Natural killer cell (primary cell): ENCODE data around the gene CPEB4. TPM values are rescaled to one million over a fixed set of nuclear protein-coding genes. Genes with fewer than 3 reads are reported as not detected.

ENCODE experiments used
- ATAC-seq, 3 donors: fragments of 150-1000 bp in 2 of 3; fragments of 200-7000 bp in 1 of 3; cut with Tn5 transposase; 1 replicate in 1 of 3; 2 replicates in 2 of 3; pipeline ENCODE4 v1.10.0; 2021; ENCODE audit warnings: mild to moderate bottlenecking in 2 of 3, moderate library complexity in 2 of 3
- DNase-seq, 2 donors: peaks; one replicate each; pipeline versions ENCODE4 v3.0.0 to v3.0.0-alpha.2; 2013 to 2021; ENCODE audit warnings: mixed read lengths in 1 of 2
- H3K27ac ChIP-seq: one replicate; pipeline ENCODE4 v1.5.1; 2013; ENCODE audit warnings: mild to moderate bottlenecking, low read length
- H3K27me3 ChIP-seq: one replicate; pipeline ENCODE4 v1.6.1; 2013; ENCODE audit warnings: low read length; ENCODE audit not compliant: control insufficient read depth, insufficient read depth
- H3K36me3 ChIP-seq: one replicate; pipeline ENCODE4 v1.6.1; 2013; ENCODE audit warnings: low read length; ENCODE audit not compliant: control insufficient read depth, insufficient read depth
- H3K4me1 ChIP-seq: one replicate; pipeline ENCODE4 v1.6.1; 2013; ENCODE audit warnings: low read length; ENCODE audit not compliant: control insufficient read depth, insufficient read depth
- H3K4me3 ChIP-seq: one replicate; pipeline ENCODE4 v1.5.1; 2013; ENCODE audit warnings: low read length
- H3K9me3 ChIP-seq: one replicate; pipeline ENCODE4 v1.6.1; 2013; ENCODE audit warnings: low read length; ENCODE audit not compliant: control insufficient read depth, insufficient read depth
- H3K27ac Mint-ChIP-seq, 2 donors: one replicate each; pipeline ENCODE4 v1.8.0; 2022; ENCODE audit warnings: mild to moderate bottlenecking in 2 of 2, mixed read lengths in 2 of 2, moderate library complexity in 1 of 2
- H3K27me3 Mint-ChIP-seq, 2 donors: one replicate each; pipeline ENCODE4 v1.8.0; 2022; ENCODE audit warnings: low read depth in 2 of 2, mixed read lengths in 2 of 2
- H3K36me3 Mint-ChIP-seq: one replicate; pipeline ENCODE4 v1.8.0; 2022; ENCODE audit warnings: mixed read lengths
- H3K4me1 Mint-ChIP-seq, 2 donors: one replicate each; pipeline ENCODE4 v1.8.0; 2022; ENCODE audit warnings: mixed read lengths in 2 of 2
- H3K4me3 Mint-ChIP-seq: one replicate; pipeline ENCODE4 v1.8.0; 2022; ENCODE audit warnings: mild to moderate bottlenecking, moderate library complexity, mixed read lengths
- H3K9me3 Mint-ChIP-seq, 2 donors: one replicate each; pipeline ENCODE4 v1.8.0; 2022; ENCODE audit warnings: mixed read lengths in 2 of 2
- CTCF ChIP-seq: fragments of 200-600 bp; IDR thresholded peaks from one replicate; pipeline ENCODE4 v1.8.0; 2022; ENCODE audit warnings: antibody characterized with exemption
- WGBS: methylation state at CpG from one replicate; pipeline ENCODE4 v1.1.7; 2013; ENCODE audit warnings: missing lambda C conversion rate; ENCODE audit not compliant: insufficient coverage; 5-methylcytosine and 5-hydroxymethylcytosine counted together
- intact Hi-C: fragments of 100-400 bp; cut with micrococcal nuclease; formaldehyde crosslinking; loops from one replicate; pipeline ENCODE4 v1.14.2; 2022
- total RNA-seq, 4 donors: library from RNA; stranded (reverse); fragments of 120-200 nt in 1 of 4; gene quantifications; one replicate each; pipeline versions ENCODE4 v1.2.3 to v1.2.4, GENCODE V29; 2013 to 2022

The CPEB4 gene
- total RNA-seq, 3 donors from 2014 or later (not counting 1 experiment from before 2014, with no cell fraction given): 44.4 to 60.4 (median 55.1) TPM

- intact Hi-C loops: no loop called here
- Mint-ChIP-seq H3K27ac (no peak overlapping the region), H3K27me3 (peaks cover 13 to 37% of the 10 kb centered on the region in 2 donors), H3K9me3 (no peaks in the 10 kb centered on the region), H3K36me3 (no peaks in the 10 kb centered on the region), H3K4me3 (no peak overlapping the region), H3K4me1 (no peaks in the 10 kb centered on the region)
- TF ChIP-seq CTCF: no peak
- Histone ChIP-seq H3K9me3 (no peaks in the 10 kb centered on the region), H3K27ac (no peak overlapping the region), H3K36me3 (no peaks in the 10 kb centered on the region), H3K4me3 (no peak overlapping the region), H3K4me1 (no peaks in the 10 kb centered on the region), H3K27me3 (no peaks in the 10 kb centered on the region)
- ATAC-seq (no peak), DNase-seq (no peak)
- WGBS: 85% methylated on average over 10 of the region's 10 CpGs
Measured at GRCh38 chr5:173851595-173852243, 36.4 kb upstream of the CPEB4 start.

GRCh38 chr5:173852790-173853359 is 35.3 kb upstream of the CPEB4 start:
- H3K36me3 ChIP-seq: no peaks in the 10 kb centered on the region
- H3K4me1 Mint-ChIP-seq: no peaks in the 10 kb centered on the region
- H3K27me3 ChIP-seq: no peaks in the 10 kb centered on the region
- H3K4me1 ChIP-seq: no peaks in the 10 kb centered on the region
- H3K27me3 Mint-ChIP-seq: peaks cover 13 to 37% of the 10 kb centered on the region in 2 donors
- ATAC-seq: no peak
- 90% methylated on average over 5 of the region's 7 CpGs for WGBS
- TF ChIP-seq CTCF: no peak
- no peak overlapping the region for H3K4me3 Mint-ChIP-seq
- no peaks in the 10 kb centered on the region for H3K9me3 Mint-ChIP-seq
- no peaks in the 10 kb centered on the region for H3K36me3 Mint-ChIP-seq
- H3K4me3 ChIP-seq: no peak overlapping the region
- intact Hi-C loops: no loop called here
- H3K27ac Mint-ChIP-seq: no peak overlapping the region
- H3K27ac ChIP-seq: no peak overlapping the region
- H3K9me3 ChIP-seq: no peaks in the 10 kb centered on the region
- DNase-seq: no peak

- Histone ChIP-seq H3K36me3 (no peaks in the 10 kb centered on the region), H3K27ac (no peak overlapping the region), H3K9me3 (no peaks in the 10 kb centered on the region), H3K27me3 (no peaks in the 10 kb centered on the region), H3K4me1 (no peaks in the 10 kb centered on the region), H3K4me3 (no peak overlapping the region)
- 82% methylated on average over 9 of the region's 11 CpGs for WGBS
- no peak for ATAC-seq
- H3K4me1 Mint-ChIP-seq: no peaks in the 10 kb centered on the region
- no peaks in the 10 kb centered on the region for H3K36me3 Mint-ChIP-seq
- no peak for DNase-seq
- H3K9me3 Mint-ChIP-seq: no peaks in the 10 kb centered on the region
- peaks cover 13 to 37% of the 10 kb centered on the region in 2 donors for H3K27me3 Mint-ChIP-seq
- intact Hi-C loops: no loop called here
- TF ChIP-seq CTCF: no peak
- H3K4me3 Mint-ChIP-seq: no peak overlapping the region
- H3K27ac Mint-ChIP-seq: no peak overlapping the region
Measured at GRCh38 chr5:173853370-173854131, 34.6 kb upstream of the CPEB4 start.
